ENCODE measurements around the gene AMZ1.
"Not testable (repeated sequence)": the region's sequence is repeated elsewhere in the genome, so short reads cannot be mapped to it uniquely, and the experiment has no call there.

Gene AMZ1

DNA sequence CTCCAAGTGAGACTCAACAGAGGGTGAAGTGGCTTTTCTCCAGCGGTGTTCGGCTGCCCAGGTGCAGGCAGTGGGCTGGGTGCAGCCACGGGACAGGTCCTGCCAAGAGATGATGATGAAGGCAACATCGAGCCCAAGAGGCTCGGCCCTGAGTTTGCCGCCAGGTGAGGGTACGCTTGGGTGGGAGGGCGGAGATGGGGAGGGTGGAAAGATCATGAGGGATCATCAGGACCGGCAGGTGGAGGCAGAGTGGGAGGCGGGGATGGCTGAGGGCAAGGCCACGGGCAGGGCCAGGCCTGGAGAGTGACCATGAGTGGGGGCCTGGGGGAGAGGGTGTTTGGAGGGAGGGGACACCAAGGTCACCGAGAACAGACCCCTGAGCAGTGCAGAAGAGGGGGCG lies 17.8 kb upstream of the AMZ1 start:
- DNase-seq, result no peak

GRCh38 chr7:2670720-2671391 lies 17.1 kb upstream of the AMZ1 start:
- DNase-seq, result peak; percentile 88

- not testable (repeated sequence) for DNase-seq
These were observed 14.8 kb upstream of the AMZ1 start for GRCh38 chr7:2673214-2673613.

GRCh38 chr7:2673934-2674333 lies 14.1 kb upstream of the AMZ1 start:
- no peak for DNase-seq

GRCh38 chr7:2675256-2675764 lies 12.7 kb upstream of the AMZ1 start:
- no peak for DNase-seq

DNA sequence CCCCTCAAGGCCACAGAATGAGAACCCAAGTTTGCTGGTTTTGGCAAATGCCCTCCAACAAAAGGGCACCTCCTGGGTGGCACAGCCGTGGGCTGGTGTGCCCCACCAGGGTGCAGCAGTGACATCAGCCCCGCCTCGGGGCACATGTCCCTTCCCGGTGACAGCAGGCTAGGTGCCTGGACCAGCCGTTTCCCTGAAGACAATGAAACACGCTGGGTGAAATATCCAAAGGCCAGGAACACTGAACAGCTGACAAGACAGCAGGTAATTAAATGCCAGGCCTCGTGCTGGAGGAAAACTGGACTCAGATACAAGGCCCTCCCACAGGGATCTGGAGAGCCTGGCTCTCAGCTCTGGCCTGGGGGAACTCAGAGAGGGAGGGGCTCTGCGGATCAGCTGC lies 11.4 kb upstream of the AMZ1 start:
- DNase-seq, result not testable (repeated sequence)

DNA sequence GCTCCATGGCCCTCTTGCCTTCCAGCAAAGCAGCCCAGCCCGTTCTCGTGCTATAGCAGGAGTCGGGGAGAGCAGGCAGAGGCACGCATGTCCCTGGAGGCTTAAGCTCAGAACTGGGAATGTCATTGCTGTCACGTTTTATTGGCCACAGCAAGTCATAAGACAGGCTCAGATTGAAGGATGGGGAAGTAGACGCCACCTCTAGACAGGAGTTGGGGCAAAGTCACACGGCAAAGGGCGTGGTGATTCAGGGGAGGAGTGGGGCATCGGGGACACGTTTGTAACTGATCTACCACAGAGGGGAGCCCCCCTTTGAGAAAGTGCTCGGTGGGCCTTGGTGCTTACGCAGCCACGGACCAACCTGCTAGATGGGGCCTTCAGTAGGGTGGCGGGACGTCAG lies 9.5 kb upstream of the AMZ1 start:
- DNase-seq, result not testable (repeated sequence)

- DNase-seq, result not testable (repeated sequence)
These were observed 8.6 kb upstream of the AMZ1 start for GRCh38 chr7:2679135-2680127.

DNA sequence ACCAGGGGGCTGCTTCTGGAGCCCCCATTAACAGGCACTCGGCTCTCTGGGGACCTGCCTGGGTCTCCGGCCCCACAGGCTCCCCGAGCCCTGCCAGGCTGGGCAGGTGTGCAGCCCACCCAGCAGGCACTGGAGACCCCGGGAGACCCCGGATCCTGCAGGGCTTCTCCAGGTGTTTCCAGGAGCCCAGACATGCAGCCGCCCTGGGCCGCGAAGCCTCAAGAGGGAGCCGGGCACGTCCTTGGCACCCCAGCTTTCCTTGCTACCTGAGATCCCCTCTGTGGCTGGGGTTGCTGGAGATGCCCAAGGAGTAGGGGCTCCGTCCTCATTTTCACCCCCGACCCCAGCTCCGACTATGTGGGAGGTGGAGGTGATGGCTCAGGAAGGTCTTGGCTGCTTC lies 7.7 kb upstream of the AMZ1 start:
- DNase-seq, result no peak

DNA sequence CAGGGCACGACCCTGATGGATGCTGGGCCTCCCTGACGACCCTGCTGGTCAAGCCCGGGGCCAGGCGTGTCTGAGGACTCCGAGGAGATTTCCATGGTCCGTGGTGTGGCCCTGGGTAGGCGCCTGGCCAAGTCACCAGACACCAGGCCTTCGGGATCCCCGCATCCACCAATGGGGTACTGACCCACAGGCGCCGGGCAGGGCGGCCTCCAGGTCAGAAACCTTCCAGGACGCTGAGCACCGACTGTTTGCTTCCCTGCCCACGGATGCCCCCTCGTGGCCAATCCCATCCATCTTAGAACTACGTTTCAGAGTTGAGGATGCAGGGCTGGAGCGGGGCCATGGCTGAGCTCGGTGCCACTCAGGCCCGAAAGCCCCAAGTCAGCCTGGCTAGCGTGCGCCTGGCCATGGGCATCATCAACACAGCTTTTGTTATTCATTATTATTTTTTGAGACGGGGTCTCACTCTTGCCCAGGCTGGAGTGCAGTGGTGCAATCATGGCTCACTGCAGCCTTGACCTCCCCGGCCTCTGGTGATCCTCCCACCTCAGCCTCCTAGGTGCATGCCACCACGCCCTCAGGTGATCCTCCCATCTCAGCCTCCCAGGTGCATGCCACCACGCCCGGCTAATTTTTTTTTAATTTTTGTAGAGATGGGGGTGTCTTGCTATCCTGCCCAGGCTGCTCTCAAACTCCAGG lies 7.1 kb upstream of the AMZ1 start:
- DNase-seq, result peak; percentile 80

DNA sequence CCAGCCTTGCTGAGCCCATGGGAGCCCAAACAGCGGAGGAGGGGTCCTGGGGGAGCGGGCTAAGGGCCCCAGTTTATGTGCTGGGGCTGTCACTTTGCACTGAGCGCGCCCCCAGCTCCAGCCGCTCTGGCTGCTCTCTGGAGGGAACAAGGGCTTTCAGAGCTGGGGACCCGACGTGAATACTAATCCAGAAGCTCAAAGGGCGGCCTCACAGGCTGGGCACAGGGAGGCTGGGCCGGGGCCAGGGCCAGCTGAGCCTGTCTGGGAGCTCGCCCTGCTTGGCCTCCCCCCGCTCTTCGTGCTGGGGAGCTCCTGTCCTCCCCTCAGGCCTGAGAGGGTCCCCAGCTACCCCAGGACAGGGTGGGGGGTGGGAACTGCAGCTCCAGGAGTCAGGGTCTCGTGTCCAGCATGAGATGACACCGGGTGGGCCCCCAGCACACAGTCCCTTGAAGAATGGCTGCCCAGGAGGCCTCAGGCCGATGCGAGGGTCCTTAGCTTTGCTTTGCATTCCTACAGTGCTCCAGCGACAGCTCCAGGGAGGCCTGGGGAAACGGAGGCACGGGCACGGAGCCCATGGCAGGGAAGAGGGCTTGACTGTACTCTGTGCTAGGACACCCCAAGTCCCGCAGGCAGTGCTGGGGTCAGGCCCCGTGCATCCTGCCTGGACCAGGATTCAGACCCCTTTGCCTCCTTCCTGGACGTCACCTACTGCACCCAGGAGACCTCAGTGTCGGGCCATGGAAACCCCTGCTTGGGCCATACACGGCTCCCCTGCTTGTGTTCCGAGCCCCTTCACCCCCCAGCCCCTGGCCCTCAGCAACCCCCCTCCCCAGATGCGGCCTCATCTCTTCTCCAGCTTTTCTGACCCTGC lies 5.8 kb upstream of the AMZ1 start:
- no peak for DNase-seq

DNA sequence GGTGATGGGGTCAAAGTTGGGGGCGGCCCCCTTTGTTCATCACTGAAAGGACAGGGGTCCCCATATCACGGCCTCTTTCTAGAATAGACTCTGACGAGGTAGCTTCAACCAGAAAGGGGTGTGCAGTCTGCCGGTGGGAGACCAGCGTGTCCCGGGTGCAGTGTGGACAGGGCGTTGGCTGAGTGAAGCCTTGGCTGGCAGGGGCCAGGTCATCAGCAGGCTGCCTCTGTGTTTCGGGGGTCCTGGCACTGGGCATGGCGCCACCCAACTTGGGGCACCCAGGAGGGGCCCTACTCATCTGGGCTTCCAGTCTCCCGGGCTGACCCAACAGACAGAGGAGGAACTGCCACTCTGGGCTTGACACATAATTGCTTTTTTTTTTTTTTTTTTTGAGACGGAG lies 3.5 kb upstream of the AMZ1 start:
- DNase-seq, result no peak

DNA sequence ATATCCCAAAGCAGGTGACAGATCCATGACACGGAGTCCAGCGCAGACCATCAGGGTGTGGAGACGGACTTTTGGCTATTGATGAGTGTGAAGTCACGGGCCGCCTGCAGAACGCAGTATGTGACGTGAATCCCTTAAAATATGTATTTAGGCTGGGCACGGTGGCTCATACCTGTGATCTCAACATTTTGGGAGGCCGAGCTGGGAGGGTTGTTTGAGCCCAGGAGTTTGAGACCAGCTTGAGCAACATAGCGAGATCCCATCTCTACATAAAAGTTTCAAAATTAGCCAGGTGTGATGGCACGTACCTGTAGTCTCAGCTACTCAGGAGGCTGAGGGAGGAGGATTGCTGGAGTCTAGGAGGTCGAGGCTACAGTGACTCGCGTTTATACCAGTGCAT lies 1.9 kb upstream of the AMZ1 start:
- no peak for DNase-seq

- no peak for DNase-seq
These were observed 598 bp upstream of the AMZ1 start for GRCh38 chr7:2687338-2687869.

DNA sequence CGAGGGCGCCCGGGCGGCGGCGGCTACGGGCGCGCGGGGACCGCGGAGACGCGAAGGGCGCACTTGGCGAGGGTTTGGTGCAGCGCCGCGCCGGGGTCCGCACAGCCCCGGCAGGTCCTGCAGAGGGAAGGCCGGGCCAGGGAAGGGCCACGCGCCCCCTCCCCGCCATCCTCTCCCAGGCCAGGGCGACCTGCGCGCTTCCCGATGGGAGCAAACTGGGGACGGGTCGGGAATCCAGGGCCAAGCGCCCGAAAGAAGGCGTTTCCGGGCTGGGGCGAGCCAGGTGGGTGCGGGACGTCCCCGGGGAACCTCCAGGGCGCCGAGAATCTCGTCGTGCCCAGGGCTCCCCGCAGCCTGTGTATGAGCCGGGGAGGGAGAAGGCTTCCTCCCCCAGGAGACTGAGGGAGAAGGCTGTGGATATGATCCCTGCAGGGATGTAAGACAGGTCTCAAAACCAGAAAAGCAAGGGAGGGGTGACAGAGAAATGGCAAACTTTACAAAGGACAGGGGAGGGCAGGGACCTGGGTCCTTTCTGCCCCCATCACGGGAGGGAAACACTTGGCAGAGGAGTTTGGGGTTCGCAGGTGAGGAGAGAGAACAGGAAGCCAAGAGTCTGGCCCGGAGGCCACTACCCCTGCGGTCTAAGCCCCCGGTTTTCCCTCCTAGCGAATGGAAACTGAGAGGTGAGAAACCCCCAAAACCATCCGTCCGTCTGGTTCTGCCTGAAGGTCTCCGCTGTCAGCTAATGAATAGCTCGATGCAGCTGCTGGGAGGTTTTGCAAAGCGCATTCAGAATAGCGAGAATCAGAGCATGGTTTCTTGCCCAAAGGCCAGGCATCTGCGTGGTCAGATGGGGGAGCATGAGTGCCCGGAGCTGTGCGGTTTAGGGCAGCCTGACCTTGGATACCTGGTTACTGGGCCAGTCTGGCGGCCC lies 674 bp downstream of the AMZ1 start:
- DNase-seq, result no peak

DNA sequence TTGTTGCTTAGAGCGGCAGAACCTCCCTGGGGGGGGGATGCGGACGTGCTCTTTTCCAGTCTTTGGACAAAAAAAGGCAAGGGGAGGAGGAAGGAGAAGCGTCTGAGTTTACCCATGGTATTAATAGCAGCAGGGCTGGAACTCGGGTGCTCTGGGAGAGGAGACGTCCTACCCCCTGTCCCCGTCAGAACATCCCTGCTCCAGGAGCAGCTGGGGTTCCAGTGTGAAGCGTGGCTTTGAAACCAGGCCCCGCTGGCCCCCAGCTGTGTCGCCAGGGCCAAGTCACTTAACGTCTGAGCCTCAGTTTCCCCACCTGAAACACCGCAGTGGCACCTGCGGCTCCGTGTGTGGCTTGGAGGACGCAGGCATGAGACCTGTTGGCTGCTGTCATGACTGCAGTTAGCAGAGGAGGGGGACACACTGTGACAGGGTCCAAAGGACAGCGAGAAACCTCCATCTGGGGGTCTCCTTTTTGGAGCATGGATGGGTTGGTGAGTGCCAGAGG lies 1.4 kb downstream of the AMZ1 start:
- DNase-seq, result no peak

- no peak for DNase-seq
These were observed 2.1 kb downstream of the AMZ1 start for GRCh38 chr7:2689951-2690705.

GRCh38 chr7:2691011-2691707 lies 3.2 kb downstream of the AMZ1 start:
- DNase-seq, result no peak

- DNase-seq, result not testable (repeated sequence)
These were observed 4.0 kb downstream of the AMZ1 start for GRCh38 chr7:2691932-2692439.

All from activated CD8-positive, alpha-beta memory T cell treated with anti-CD3 and anti-CD28 coated beads for 24 hours (primary cell).